Measurements from ENCODE around the gene BORCS6. TPM values are rescaled to one million over a fixed set of nuclear protein-coding genes. Genes with fewer than 3 reads are reported as not detected.
A peak's percentile ranks its signal among the peaks of the same experiment; 100 is the strongest.

Gene BORCS6
- total and polyA plus RNA-seq, 2 donors (not counting 1 experiment from before 2014, with no cell fraction given): 9.7 to 20.2 TPM

DNA sequence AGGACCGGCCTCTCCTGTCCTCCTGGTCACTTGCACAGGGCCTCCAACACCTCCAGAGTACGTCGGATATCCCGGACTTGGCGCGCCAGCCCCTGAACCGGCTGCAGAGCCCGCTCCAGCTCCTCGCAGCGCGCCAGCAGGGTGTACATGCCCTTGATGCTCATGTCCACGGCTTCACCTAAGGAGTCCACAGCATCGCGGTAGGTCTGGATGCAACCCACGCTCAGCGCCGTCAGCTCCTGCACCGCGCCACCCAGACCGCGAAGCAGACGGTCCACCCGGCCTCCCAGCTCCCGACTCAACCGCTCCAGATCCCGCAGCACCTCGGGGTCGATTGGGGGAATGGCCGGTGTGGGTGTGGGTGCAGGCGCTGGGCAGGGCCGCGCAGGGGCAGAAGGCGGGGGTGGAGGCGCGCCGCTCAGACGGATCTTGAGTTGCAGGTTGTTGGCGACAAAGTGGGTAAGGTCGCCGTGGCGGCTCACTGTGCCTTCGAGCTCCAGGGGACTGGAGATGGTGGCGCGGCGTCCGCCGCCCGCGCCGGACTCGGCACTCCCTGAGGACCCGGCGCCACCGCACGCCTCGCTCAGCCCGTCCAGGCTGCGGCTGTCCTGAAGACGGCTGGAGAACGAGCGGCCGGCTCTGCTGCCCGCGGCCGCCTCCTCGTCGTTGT, 804 bp downstream of the BORCS6 start:
- ATAC-seq (ENCODE audit: low read depth): no peak
- whole genome bisulfite sequencing (ENCODE audit: insufficient coverage): 8% methylated on average over 61 of the region's 67 CpGs
- peak overlapping the region; percentile 93 for H2AFZ ChIP-seq (ENCODE audit: insufficient read depth, low read depth, low read length, poor library complexity, severe bottlenecking)

More for the DNA sequence above, 804 bp downstream of the BORCS6 start:
- Mint-ChIP-seq H3K27ac (no peak overlapping the region), H3K4me3 (no peak overlapping the region), H3K9me3 (ENCODE audit: insufficient read depth) (no peaks in the 10 kb centered on the region), H3K4me1 (peaks cover 13% of the 10 kb centered on the region), H3K27me3 (no peaks in the 10 kb centered on the region)
- ChIA-PET CTCF (interaction anchor here (0.6 to 7.6 kb wide), 10 partner anchors 10 to 112 kb away, joined by 3 to 86 read pairs (median 4); partner anchors contain the start of genes AURKB and TMEM107), POLR2A (interaction anchor here (0.9 to 7.8 kb wide), 15 partner anchors 10 to 112 kb away, joined by 3 to 118 read pairs (median 5); partner anchors contain the start of genes CTC1, PFAS and SLC25A35)
- intact Hi-C loops (cut with micrococcal nuclease): no loop called here
- H3K9me3 ChIP-seq (ENCODE audit: control extremely low read depth in 1 of 3, control insufficient read depth in 2 of 3, insufficient read depth in 1 of 3, low read length in 2 of 3): no peaks in the 10 kb centered on the region
- H3K79me2 ChIP-seq (ENCODE audit: control insufficient read depth, insufficient read depth, low read length): no peaks in the 10 kb centered on the region
- peak overlapping the region; percentile 89 to 93 for H3K27ac ChIP-seq (ENCODE audit: low read length in 2 of 2)
- peaks cover 17% of the 10 kb centered on the region for H4K20me1 ChIP-seq (ENCODE audit: control insufficient read depth, insufficient read depth, low read length, poor library complexity, severe bottlenecking)
- no peaks in the 10 kb centered on the region for H3K27me3 ChIP-seq (replicated peaks in 1 of 4; ENCODE audit: control extremely low read depth in 1 of 4, control insufficient read depth in 3 of 4, insufficient read depth in 4 of 4, low read length in 3 of 4)
- H3K4me3 ChIP-seq (ENCODE audit: control extremely low read depth in 1 of 5, extremely low read depth in 1 of 5, insufficient read depth in 1 of 5, low read depth in 2 of 5, low read length in 4 of 5): peak overlapping the region; percentile 27 to 97 (median 74)
- DNase-seq: no peak
- TF ChIP-seq EZH2 (IDR thresholded peaks at IDR 0.05; ENCODE audit: borderline replicate concordance, insufficient read depth, low read depth, low read length, poor library complexity, severe bottlenecking): no peak
- TF ChIP-seq, protein P1, sequence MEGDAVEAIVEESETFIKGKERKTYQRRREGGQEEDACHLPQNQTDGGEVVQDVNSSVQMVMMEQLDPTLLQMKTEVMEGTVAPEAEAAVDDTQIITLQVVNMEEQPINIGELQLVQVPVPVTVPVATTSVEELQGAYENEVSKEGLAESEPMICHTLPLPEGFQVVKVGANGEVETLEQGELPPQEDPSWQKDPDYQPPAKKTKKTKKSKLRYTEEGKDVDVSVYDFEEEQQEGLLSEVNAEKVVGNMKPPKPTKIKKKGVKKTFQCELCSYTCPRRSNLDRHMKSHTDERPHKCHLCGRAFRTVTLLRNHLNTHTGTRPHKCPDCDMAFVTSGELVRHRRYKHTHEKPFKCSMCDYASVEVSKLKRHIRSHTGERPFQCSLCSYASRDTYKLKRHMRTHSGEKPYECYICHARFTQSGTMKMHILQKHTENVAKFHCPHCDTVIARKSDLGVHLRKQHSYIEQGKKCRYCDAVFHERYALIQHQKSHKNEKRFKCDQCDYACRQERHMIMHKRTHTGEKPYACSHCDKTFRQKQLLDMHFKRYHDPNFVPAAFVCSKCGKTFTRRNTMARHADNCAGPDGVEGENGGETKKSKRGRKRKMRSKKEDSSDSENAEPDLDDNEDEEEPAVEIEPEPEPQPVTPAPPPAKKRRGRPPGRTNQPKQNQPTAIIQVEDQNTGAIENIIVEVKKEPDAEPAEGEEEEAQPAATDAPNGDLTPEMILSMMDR (IDR thresholded peaks at IDR 0.05): no peak
- H3K9ac ChIP-seq (ENCODE audit: low read length): peak overlapping the region; percentile 97
- no peaks in the 10 kb centered on the region for H3K36me3 ChIP-seq (replicated peaks in 1 of 2; ENCODE audit: control extremely low read depth in 1 of 2, control insufficient read depth in 1 of 2, extremely low read depth in 1 of 2, insufficient read depth in 2 of 2, low read length in 1 of 2)
- peak overlapping the region; percentile 92 for H3K4me2 ChIP-seq (replicated peaks; ENCODE audit: low read depth, low read length, poor library complexity, severe bottlenecking)
- peaks cover 36 to 53% of the 10 kb centered on the region in 2 donors for H3K4me1 ChIP-seq (ENCODE audit: control insufficient read depth in 2 of 2, insufficient read depth in 2 of 2, low read length in 2 of 2)
